HepG2 (cell line): ENCODE data around the gene PUM1. TPM values are rescaled to one million over a fixed set of nuclear protein-coding genes. Genes with fewer than 3 reads are reported as not detected.
A peak's percentile ranks its signal among the peaks of the same experiment; 100 is the strongest.

ENCODE experiments used
- ATAC-seq: fragments of 200-7000 bp; cut with Tn5 transposase; 3 replicates; pipeline ENCODE4 v1.9.1; 2020; ENCODE audit warnings: mild to moderate bottlenecking, moderate library complexity
- BruUV-seq: library from RNA; stranded (reverse); fragments of 400-500 nt; replicated peaks from 2 replicates; lab custom pipeline; 2021; lab: Mats Ljungman, UMichigan
- CTCF ChIA-PET: fragments of 300-600 bp; formaldehyde crosslinking; extraction: SDS; loops from one replicate; lab custom pipeline; 2021; ENCODE audit warnings: low total read pairs, inconsistent platforms, low intra/inter-chr PET ratio; lab: Yijun Ruan, JAX
- POLR2A ChIA-PET: fragments of 350-600 bp; sonication (Branson Sonifier 250); formaldehyde crosslinking; loops from one replicate; lab custom pipeline; 2020; ENCODE audit warnings: antibody characterized with exemption, inconsistent platforms; lab: Yijun Ruan, JAX
- DNase-seq: peaks from one replicate; pipeline ENCODE4 v3.0.0-alpha.2; 2015; ENCODE audit warnings: low spot score
- FAIRE-seq: peaks from 3 replicates; lab custom pipeline; 2011; peaks lifted over from hg19 to GRCh38; lab: Jason Lieb, UNC
- H2AFZ ChIP-seq: one replicate; pipeline ENCODE4 v1.6.1; 2011; ENCODE audit warnings: low read length, inconsistent platforms
- H3K27ac ChIP-seq: fragments of 300-600 bp; 3 replicates; pipeline ENCODE4 v1.8.0; 2011; ENCODE audit warnings: mixed run types, mild to moderate bottlenecking, mixed read lengths, low read length, inconsistent platforms; ENCODE audit not compliant: insufficient read depth; ENCODE audit errors: extremely low read length
- H3K27me3 ChIP-seq, 2 experiments: fragments of 200-600 bp in 1 of 2; 2 replicates in 1 of 2; 3 replicates in 1 of 2; pipeline versions ENCODE4 v1.6.0 to v1.8.0; 2011; ENCODE audit warnings: low read length in 2 of 2, mild to moderate bottlenecking in 2 of 2, moderate library complexity in 2 of 2, inconsistent platforms in 1 of 2; ENCODE audit not compliant: insufficient read depth in 2 of 2, control insufficient read depth in 1 of 2
- H3K36me3 ChIP-seq, 2 experiments: fragments of 200-600 bp in 1 of 2; replicated peaks in 1 of 2; 2 replicates in 1 of 2; 3 replicates in 1 of 2; pipeline versions ENCODE4 v1.5.1 to v1.8.0; 2011; ENCODE audit warnings: low read length in 2 of 2, inconsistent platforms in 1 of 2; ENCODE audit not compliant: insufficient read depth in 2 of 2, control insufficient read depth in 1 of 2
- H3K4me1 ChIP-seq: 2 replicates; pipeline ENCODE4 v1.5.1; 2012; ENCODE audit warnings: low read length, inconsistent platforms; ENCODE audit not compliant: insufficient read depth
- H3K4me2 ChIP-seq: 2 replicates; pipeline ENCODE4 v1.6.0; 2011; ENCODE audit warnings: low read depth, low read length, inconsistent platforms
- H3K4me3 ChIP-seq, 3 experiments: fragments of 200-600 bp in 1 of 3; sonication (generic), shearing (Covaris generic) in 1 of 3; replicated peaks in 1 of 3; 2 replicates each; pipeline ENCODE4 v1.5.1; 2011 to 2016; ENCODE audit warnings: low read length in 3 of 3, inconsistent platforms in 2 of 3, low read depth in 2 of 3, mild to moderate bottlenecking in 2 of 3, control low read depth in 1 of 3, mixed read lengths in 1 of 3; ENCODE audit not compliant: insufficient read depth in 1 of 3
- H3K79me2 ChIP-seq: one replicate; pipeline ENCODE4 v1.6.1; 2011; ENCODE audit warnings: low read length, inconsistent platforms; ENCODE audit not compliant: insufficient read depth
- H3K9ac ChIP-seq: 2 replicates; pipeline ENCODE4 v1.6.0; 2011; ENCODE audit warnings: mild to moderate bottlenecking, low read depth, low read length, inconsistent platforms; ENCODE audit not compliant: insufficient read depth
- H3K9me3 ChIP-seq: 2 replicates; pipeline ENCODE4 v1.5.1; 2012; ENCODE audit warnings: mild to moderate bottlenecking, low read length
- H4K20me1 ChIP-seq: 2 replicates; pipeline ENCODE4 v1.6.0; 2011; ENCODE audit warnings: inconsistent platforms, mild to moderate bottlenecking, low read length, moderate library complexity; ENCODE audit not compliant: insufficient read depth
- BRD4 ChIP-seq: sonication (generic); formaldehyde crosslinking; IDR thresholded peaks from 2 replicates; pipeline ENCODE4 v1.4.0; 2020; ENCODE audit warnings: missing genetic modification reagents
- ELF3 ChIP-seq: IDR thresholded peaks from 2 replicates; pipeline ENCODE4 v1.6.1; 2016; ENCODE audit warnings: missing genetic modification reagents, missing compliant biosample characterization
- EZH2 ChIP-seq: conservative IDR thresholded peaks from 2 replicates; pipeline ENCODE4 v1.6.1; 2012; ENCODE audit warnings: mild to moderate bottlenecking, low read depth, low read length, moderate library complexity
- GABPA ChIP-seq, 2 experiments: IDR thresholded peaks; 2 replicates each; pipeline ENCODE4 v1.6.1; 2011 to 2016; ENCODE audit warnings: low read depth in 2 of 2, low read length in 1 of 2, missing biosample characterization in 1 of 2, missing genetic modification characterization in 1 of 2
- HMGA1 ChIP-seq: sonication (generic); formaldehyde crosslinking; conservative IDR thresholded peaks from 2 replicates; pipeline ENCODE4 v1.4.0; 2020; ENCODE audit warnings: missing genetic modification reagents
- KAT7 ChIP-seq: IDR thresholded peaks from 2 replicates; pipeline ENCODE4 v1.6.1; 2018; ENCODE audit warnings: borderline replicate concordance, missing compliant biosample characterization
- SRSF9 ChIP-seq: fragments of 200-400 bp; formaldehyde crosslinking; IDR thresholded peaks from 2 replicates; pipeline ENCODE4 v1.6.1; 2018; ENCODE audit warnings: borderline replicate concordance, mild to moderate bottlenecking, low read depth, low read length; ENCODE audit not compliant: insufficient read depth, poor library complexity, severe bottlenecking
- TRIM24 ChIP-seq: sonication (generic); formaldehyde crosslinking; IDR thresholded peaks from 2 replicates; pipeline ENCODE4 v1.8.0; 2022; ENCODE audit warnings: mild to moderate bottlenecking, missing genetic modification reagents
- ZBTB8A ChIP-seq: sonication (generic); formaldehyde crosslinking; IDR thresholded peaks from 2 replicates; pipeline ENCODE4 v1.4.0; 2020; ENCODE audit warnings: mild to moderate bottlenecking, low read depth, missing genetic modification reagents, borderline replicate concordance
- ZFP36 ChIP-seq: fragments of 150-350 bp; IDR thresholded peaks from 2 replicates; pipeline ENCODE4 v1.6.1; 2018; ENCODE audit warnings: borderline replicate concordance, low read length, low read depth; ENCODE audit not compliant: partially characterized antibody
- ZFP41 ChIP-seq: sonication (generic); formaldehyde crosslinking; IDR thresholded peaks from 2 replicates; pipeline ENCODE4 v1.4.0; 2020; ENCODE audit warnings: mild to moderate bottlenecking, missing genetic modification reagents, borderline replicate concordance
- ZNF337 ChIP-seq: sonication (generic); formaldehyde crosslinking; IDR thresholded peaks from 2 replicates; pipeline ENCODE4 v1.5.1; 2020; ENCODE audit warnings: missing genetic modification reagents, low read depth, mild to moderate bottlenecking, borderline replicate concordance
- ZNF629 ChIP-seq: sonication (generic); formaldehyde crosslinking; conservative IDR thresholded peaks from 2 replicates; pipeline ENCODE4 v1.5.0; 2020; ENCODE audit warnings: missing genetic modification reagents
- WGBS: methylation state at CpG from one replicate; pipeline ENCODE4 v1.1.6; 2017; ENCODE audit warnings: low lambda C conversion rate; 5-methylcytosine and 5-hydroxymethylcytosine counted together
- in situ Hi-C: cut with HindIII; loops from 2 replicates; pipeline ENCODE4 v1.10.0; 2017; ENCODE audit warnings: low pct_unique_long_range_greater_than_20kb; ENCODE audit not compliant: extremely low pct_ligation_motif_present
- intact Hi-C: fragments of 100-400 bp; cut with micrococcal nuclease; formaldehyde crosslinking; loops from one replicate; pipeline ENCODE4 v1.10.0; 2022; ENCODE audit not compliant: unreplicated experiment
- polyA plus RNA-seq, 8 experiments: library from polyadenylated mRNA; depleted of rRNA in 3 of 8; stranded (reverse) in 7 of 8; unstranded in 1 of 8; fragments of >200 nt; fragmentation: Illumina TruSeq in 4 of 8; extraction: Trizol in 4 of 8; gene quantifications; 2 replicates each; pipeline versions ENCODE4 v1.2.1 to v1.2.3, GENCODE V29; 2011 to 2016; ENCODE audit warnings: low read depth in 4 of 8, missing spikeins in 1 of 8, mixed read lengths in 1 of 8; ENCODE audit not compliant: insufficient read depth in 1 of 8
- total RNA-seq, 5 experiments: library from RNA; depleted of rRNA; stranded (reverse); fragments of >200 nt; fragmentation: Illumina TruSeq; extraction: Trizol; gene quantifications; 2 replicates each; pipeline ENCODE4 v1.2.3, GENCODE V29; 2016; ENCODE audit warnings: low read depth in 1 of 5

PUM1 gene
- total and polyA plus RNA-seq, 2 of the 13 experiments (the other 11 are each of a cell fraction or from before 2014, with no cell fraction given): 64.7 to 91.0 TPM

GRCh38 chr1:31102501-31102950, 37.0 kb upstream of the PUM1 start:
- FAIRE-seq: no peak
- H3K4me2 ChIP-seq: peak overlapping the region; percentile 69
- TF ChIP-seq ZFP41 (no peak), ZNF629 (CRISPR knock-in tag) (no peak), ZFP36 (no peak), HMGA1 (CRISPR knock-in tag) (no peak), EZH2 (no peak), ZBTB8A (no peak), SRSF9 (no peak), KAT7 (CRISPR knock-in tag) (no peak), BRD4 (0 out of 2 replicates have a peak, but pooled peaks have one; percentile 34), TRIM24 (CRISPR knock-in tag) (no peak), ELF3 (CRISPR knock-in tag) (peak; percentile 53; the same call in 1 of the 2 replicates), GABPA (IDR thresholded peaks at IDR 0.05; ENCODE audit: low read depth, low read length) (no peak), GABPA (CRISPR knock-in tag; IDR thresholded peaks at IDR 0.05; ENCODE audit: low read depth) (peak; percentile 43; the same call in 1 of the 2 replicates), ZNF337 (CRISPR knock-in tag) (no peak)

More at GRCh38 chr1:31102501-31102950, 37.0 kb upstream of the PUM1 start:
- H3K4me1 ChIP-seq: peaks cover 47% of the 10 kb centered on the region
- no peaks in the 10 kb centered on the region for H3K27me3 ChIP-seq
- in situ Hi-C loops (no loop called here), intact Hi-C loops (no loop called here)
- ATAC-seq (no peak), DNase-seq (no peak)
- H2AFZ ChIP-seq: peak overlapping the region; percentile 51
- ChIA-PET CTCF (no interaction called here), POLR2A (interaction anchor here (0.9 kb wide), 1 partner anchor 9 kb away, joined by 3 read pairs; no protein-coding TSS in a partner anchor)
- H3K79me2 ChIP-seq: no peaks in the 10 kb centered on the region
- WGBS: 0% methylated on average over 3 of the region's 5 CpGs
- no peaks in the 10 kb centered on the region for H3K9me3 ChIP-seq
- no peak overlapping the region for H3K27ac ChIP-seq
- no TSS peak for BruUV-seq
- H3K4me3 ChIP-seq: peak overlapping the region in 1 of 3 experiments; percentile 25; a peak in 1 of 6 replicates
- 0 out of 2 replicates have a peak overlapping the region, but pooled peaks have one; percentile 10 for H3K9ac ChIP-seq
- no peaks in the 10 kb centered on the region for H4K20me1 ChIP-seq
- no peaks in the 10 kb centered on the region for H3K36me3 ChIP-seq
